OCI-LY7 (cell line): ENCODE results near the gene ASB12. TPM values are rescaled to one million over a fixed set of nuclear protein-coding genes. Genes with fewer than 3 reads are reported as not detected.

Source experiments
- Bru-seq: library from RNA; stranded (reverse); fragments of 400-500 nt; gene quantifications from one replicate; lab custom pipeline; 2021; lab: Mats Ljungman, UMichigan
- BruChase-seq, 2 experiments: library from RNA; stranded (reverse); fragments of 400-500 nt; gene quantifications; one replicate each; lab custom pipeline; 2021; lab: Mats Ljungman, UMichigan
- BruUV-seq: library from RNA; stranded (reverse); fragments of 400-500 nt; replicated peaks from 2 replicates; lab custom pipeline; 2021; lab: Mats Ljungman, UMichigan
- CTCF ChIA-PET: fragments of 300-600 bp; sonication (Branson Sonifier 250); formaldehyde crosslinking; loops from one replicate; lab custom pipeline; 2022; ENCODE audit warnings: antibody characterized with exemption; ENCODE audit not compliant: unreplicated experiment; lab: Charles Lee
- POLR2A ChIA-PET: fragments of 300-600 bp; sonication (Branson Sonifier 250); formaldehyde crosslinking; loops from one replicate; lab custom pipeline; 2022; ENCODE audit warnings: antibody characterized with exemption; lab: Charles Lee
- DNase-seq: peaks from one replicate; pipeline ENCODE4 v3.0.0-alpha.2; 2015; ENCODE audit warnings: low spot score
- H2AFZ ChIP-seq: fragments of 200-600 bp; sonication (generic), shearing (Covaris generic); 2 replicates; pipeline ENCODE4 v1.6.1; 2014; ENCODE audit warnings: mild to moderate bottlenecking, antibody characterized with exemption, low read length, moderate library complexity
- H3K27ac ChIP-seq: fragments of 200-600 bp; sonication (generic); 2 replicates; pipeline ENCODE4 v1.5.1; 2014; ENCODE audit warnings: mixed run types, low read depth, mild to moderate bottlenecking, moderate library complexity, low read length, inconsistent platforms; ENCODE audit not compliant: poor library complexity, severe bottlenecking
- H3K36me3 ChIP-seq: fragments of 200-600 bp; sonication (generic); 2 replicates; pipeline ENCODE4 v1.6.1; 2014; ENCODE audit warnings: mild to moderate bottlenecking, antibody characterized with exemption, low read length, moderate library complexity, mixed read lengths; ENCODE audit not compliant: insufficient read depth
- H3K4me1 ChIP-seq: fragments of 200-600 bp; sonication (generic); 2 replicates; pipeline ENCODE4 v1.5.1; 2014; ENCODE audit warnings: mild to moderate bottlenecking, low read length; ENCODE audit not compliant: insufficient read depth, poor library complexity, severe bottlenecking
- H3K4me2 ChIP-seq: fragments of 200-600 bp; sonication (generic); 2 replicates; pipeline ENCODE4 v1.6.1; 2014; ENCODE audit warnings: mild to moderate bottlenecking, low read length
- H3K4me3 ChIP-seq: fragments of 200-600 bp; sonication (generic); 2 replicates; pipeline ENCODE4 v1.5.1; 2014; ENCODE audit warnings: mild to moderate bottlenecking, low read depth, low read length; ENCODE audit not compliant: poor library complexity, severe bottlenecking
- H3K79me2 ChIP-seq: fragments of 200-600 bp; sonication (generic); 2 replicates; pipeline ENCODE4 v1.6.1; 2016; ENCODE audit warnings: low read depth, mild to moderate bottlenecking, low read length, moderate library complexity, mixed read lengths; ENCODE audit not compliant: insufficient read depth
- H3K9me2 ChIP-seq: fragments of 200-600 bp; sonication (generic); 2 replicates; pipeline ENCODE4 v1.6.1; 2016; ENCODE audit warnings: mild to moderate bottlenecking, low read length, mixed read lengths; ENCODE audit not compliant: insufficient read depth
- H3K9me3 ChIP-seq: fragments of 200-600 bp; sonication (generic); 2 replicates; pipeline ENCODE4 v1.6.1; 2014; ENCODE audit warnings: mild to moderate bottlenecking, mixed run types, low read length, mixed read lengths
- H4K20me1 ChIP-seq: fragments of 200-600 bp; sonication (generic); 2 replicates; pipeline ENCODE4 v1.6.1; 2014; ENCODE audit warnings: mild to moderate bottlenecking, antibody characterized with exemption, low read length, moderate library complexity, mixed read lengths; ENCODE audit not compliant: insufficient read depth
- EZH2phosphoT487 ChIP-seq: fragments of 200-600 bp; sonication (generic); IDR thresholded peaks from 2 replicates; pipeline ENCODE4 v1.6.1; 2018; ENCODE audit warnings: low read depth, borderline replicate concordance, mild to moderate bottlenecking, mixed run types, antibody characterized with exemption, low read length, moderate library complexity, mixed read lengths
- intact Hi-C: fragments of 100-400 bp; cut with micrococcal nuclease; formaldehyde crosslinking; loops from one replicate; pipeline ENCODE4 v1.10.0; 2022; ENCODE audit not compliant: unreplicated experiment
- long read RNA-seq: library from polyadenylated mRNA; stranded (forward); transcript quantifications from one replicate; pipeline ENCODE4 v2.0.0, GENCODE V29; 2022
- total RNA-seq, 2 experiments: library from RNA; depleted of rRNA in 1 of 2; stranded (reverse); fragments of >200 nt in 1 of 2; shearing (Covaris generic) in 1 of 2; gene quantifications; 2 replicates each; pipeline ENCODE4 v1.2.3, GENCODE V29; 2014 to 2022
- TF ChIP-seq, protein P1 (sequence below): fragments of 200-600 bp; sonication (generic); conservative IDR thresholded peaks from 2 replicates; pipeline ENCODE4 v1.5.1; 2014; ENCODE audit warnings: mild to moderate bottlenecking, antibody characterized with exemption, low read length, moderate library complexity, mixed read lengths

Gene ASB12
- total RNA-seq (2014; rRNA removed; shearing (Covaris generic)): 0.66 and 1.5 TPM in 2 replicates
- 0.30 and 0.51 TPM in 2 replicates for total RNA-seq (2022)
- percentile 20 among the genes with signal in this experiment for Bru-seq, nascent RNA
- percentile 25 among the genes with signal in this experiment for BruChase-seq, experiment 1, labeled RNA remaining after a 6-hour chase
- percentile 23 among the genes with signal in this experiment for BruChase-seq, experiment 2, labeled RNA remaining after a 2-hour chase
- long read RNA-seq: 0 reads

DNA sequence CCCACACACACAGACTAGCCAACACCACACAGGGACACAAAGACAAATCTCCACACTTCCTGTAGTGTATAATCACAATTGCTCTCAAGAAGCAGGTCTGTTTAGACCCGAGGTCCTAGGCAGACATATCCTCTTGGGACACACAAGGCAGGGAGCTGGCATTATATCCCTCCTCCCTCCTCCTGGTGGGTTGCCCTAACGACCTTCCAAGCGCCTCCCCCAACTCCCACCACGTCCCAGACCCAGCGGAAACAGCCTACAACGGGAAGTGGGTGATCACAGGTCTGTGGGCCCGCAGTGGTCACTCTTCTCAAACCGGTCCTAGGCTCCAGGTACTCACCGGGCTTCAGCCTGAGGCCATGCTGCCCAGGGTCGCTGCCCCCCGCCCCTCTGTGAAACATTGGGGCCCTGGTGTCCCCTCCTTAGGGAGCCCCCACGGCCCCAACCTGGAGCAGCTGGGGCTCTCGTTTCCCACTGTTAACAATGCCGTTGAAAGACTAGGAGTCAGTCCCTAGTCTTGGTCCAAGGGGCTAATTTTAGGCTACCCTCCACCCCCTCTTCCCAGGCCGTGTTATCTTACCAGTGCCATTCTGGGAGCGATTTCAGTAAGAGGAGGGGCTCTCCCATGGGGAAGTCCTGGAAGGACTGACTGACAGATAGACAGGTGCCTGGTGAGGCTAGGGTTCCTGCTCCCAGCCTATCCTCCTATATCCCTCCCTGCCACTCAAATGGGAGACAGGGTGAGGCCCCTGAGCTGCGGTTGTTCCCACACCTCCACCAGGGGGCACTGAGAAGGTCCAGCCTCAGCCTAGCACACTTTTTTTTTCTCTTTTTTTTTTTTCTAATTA is at the start of gene ASB12:
TSS of gene ASB12 (minus strand) at position 485 of the 848 bp plus-strand sequence. CDS start 4,957 bp downstream, outside the sequence.
- DNase-seq: no peak
- ChIA-PET CTCF (no interaction called here), POLR2A (no interaction called here)
- Histone ChIP-seq H3K4me3 (no peak within 1 kb of the TSS), H4K20me1 (no peaks in the 10 kb centered on the region), H3K4me1 (no peaks in the 10 kb centered on the region), H3K4me2 (no peak within 1 kb of the TSS), H2AFZ (no peak within 1 kb of the TSS), H3K27ac (no peak within 1 kb of the TSS), H3K79me2 (no peaks in the 10 kb centered on the region), H3K9me2 (no peaks in the 10 kb centered on the region), H3K9me3 (no peaks in the 10 kb centered on the region), H3K36me3 (no peaks in the 10 kb centered on the region)
- no peak for TF ChIP-seq EZH2phosphoT487
- TF ChIP-seq, protein P1, sequence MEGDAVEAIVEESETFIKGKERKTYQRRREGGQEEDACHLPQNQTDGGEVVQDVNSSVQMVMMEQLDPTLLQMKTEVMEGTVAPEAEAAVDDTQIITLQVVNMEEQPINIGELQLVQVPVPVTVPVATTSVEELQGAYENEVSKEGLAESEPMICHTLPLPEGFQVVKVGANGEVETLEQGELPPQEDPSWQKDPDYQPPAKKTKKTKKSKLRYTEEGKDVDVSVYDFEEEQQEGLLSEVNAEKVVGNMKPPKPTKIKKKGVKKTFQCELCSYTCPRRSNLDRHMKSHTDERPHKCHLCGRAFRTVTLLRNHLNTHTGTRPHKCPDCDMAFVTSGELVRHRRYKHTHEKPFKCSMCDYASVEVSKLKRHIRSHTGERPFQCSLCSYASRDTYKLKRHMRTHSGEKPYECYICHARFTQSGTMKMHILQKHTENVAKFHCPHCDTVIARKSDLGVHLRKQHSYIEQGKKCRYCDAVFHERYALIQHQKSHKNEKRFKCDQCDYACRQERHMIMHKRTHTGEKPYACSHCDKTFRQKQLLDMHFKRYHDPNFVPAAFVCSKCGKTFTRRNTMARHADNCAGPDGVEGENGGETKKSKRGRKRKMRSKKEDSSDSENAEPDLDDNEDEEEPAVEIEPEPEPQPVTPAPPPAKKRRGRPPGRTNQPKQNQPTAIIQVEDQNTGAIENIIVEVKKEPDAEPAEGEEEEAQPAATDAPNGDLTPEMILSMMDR: no peak
- intact Hi-C loops: no loop called here
- no TSS peak for BruUV-seq

GRCh38 chrX:64265265-64265664 is 34.9 kb upstream of the ASB12 start:
- ChIA-PET CTCF (no interaction called here), POLR2A (no interaction called here)
- H3K9me2 ChIP-seq: no peaks in the 10 kb centered on the region
- no peaks in the 10 kb centered on the region for H3K79me2 ChIP-seq
- no peak for DNase-seq
- no peak overlapping the region for H2AFZ ChIP-seq
- H3K27ac ChIP-seq: no peak overlapping the region
- H3K4me1 ChIP-seq: no peaks in the 10 kb centered on the region
- H3K9me3 ChIP-seq: no peaks in the 10 kb centered on the region
- no peak overlapping the region for H3K4me2 ChIP-seq
- H4K20me1 ChIP-seq: no peaks in the 10 kb centered on the region
- H3K4me3 ChIP-seq: no peak overlapping the region
- H3K36me3 ChIP-seq: no peaks in the 10 kb centered on the region
- no TSS peak for BruUV-seq
- intact Hi-C loops: no loop called here
- no peak for TF ChIP-seq EZH2phosphoT487
- TF ChIP-seq, protein P1: no peak
